Stimulated activated CD4-positive, alpha-beta T cell treated with anti-CD3 and anti-CD28 coated beads, Interleukin-4, amount 100 ng/mL, for 1 hour (primary cell): ENCODE data around the gene C11orf24.

Experiments
- DNase-seq: peaks from one replicate; pipeline ENCODE4 v3.0.0-alpha.2; 2020

Gene C11orf24

GRCh38 chr11:68242616-68243015, 29.2 kb downstream of the C11orf24 start:
- no peak for DNase-seq

DNA sequence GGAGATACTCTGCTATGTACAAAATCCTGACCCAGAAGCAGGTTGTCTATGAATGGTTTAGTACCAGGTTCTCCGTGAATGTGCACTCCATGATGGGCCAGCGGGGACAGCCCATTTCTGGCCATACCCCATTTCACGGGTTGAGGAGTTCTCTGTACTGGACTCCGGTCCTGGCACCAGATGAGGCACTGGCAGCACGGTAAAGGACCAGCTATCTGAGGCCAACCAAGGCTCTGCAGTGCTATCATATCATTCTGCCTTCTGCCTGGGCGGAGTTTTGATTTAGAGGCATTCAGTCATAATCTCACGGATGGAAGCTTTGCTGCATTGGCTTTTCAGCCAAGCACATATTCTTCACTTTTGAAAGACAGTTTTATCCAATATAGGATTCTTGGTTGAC, 40.2 kb downstream of the C11orf24 start:
- DNase-seq, result no peak

- DNase-seq, result no peak
Observed at GRCh38 chr11:68229601-68230000, 42.2 kb downstream of the C11orf24 start.

- DNase-seq, result no peak
Observed at GRCh38 chr11:68226421-68226820, 45.4 kb downstream of the C11orf24 start.

GRCh38 chr11:68224606-68225005, 47.2 kb downstream of the C11orf24 start:
- DNase-seq, result no peak

DNA sequence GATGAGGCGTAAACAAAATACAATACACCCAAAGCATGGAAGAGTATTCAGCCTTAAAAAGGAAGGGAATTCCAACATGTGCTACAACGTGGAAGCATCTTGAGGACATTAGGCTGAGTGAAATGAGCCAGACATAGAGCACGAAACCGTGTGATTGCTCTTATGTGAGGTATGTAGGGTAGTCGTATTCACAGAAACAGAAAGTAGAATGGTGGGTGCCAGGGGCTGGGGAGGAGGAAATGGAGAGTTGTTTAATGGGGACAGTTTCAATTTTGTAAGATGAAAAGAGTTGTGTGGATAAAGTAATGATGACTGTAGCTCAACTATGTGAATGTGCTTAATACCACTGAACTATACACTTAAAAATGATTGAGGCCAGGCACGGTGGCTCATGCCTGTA, 48.5 kb downstream of the C11orf24 start:
- no peak for DNase-seq

DNA sequence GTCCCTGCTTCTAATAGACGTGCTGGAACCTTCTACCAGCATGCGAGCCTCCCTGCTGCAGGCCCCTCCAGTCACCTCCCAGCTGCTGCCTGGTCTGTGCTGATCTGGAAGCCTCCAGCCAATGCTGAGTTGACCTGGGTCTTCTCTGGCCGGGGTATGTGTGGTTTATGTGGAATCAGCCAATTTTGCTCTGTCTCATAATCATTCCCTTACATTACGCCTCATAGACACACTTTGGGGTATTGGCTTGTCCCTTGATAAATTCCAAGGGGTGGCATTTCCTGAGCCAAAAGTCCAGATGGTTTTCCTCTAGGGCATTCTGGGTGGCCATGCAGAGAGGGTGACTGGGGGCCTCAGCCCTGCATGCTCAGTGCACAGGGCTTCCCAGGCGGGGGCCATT, 50.4 kb downstream of the C11orf24 start:
- no peak for DNase-seq

- DNase-seq, result no peak
Observed at GRCh38 chr11:68216171-68216938, 55.4 kb downstream of the C11orf24 start.

DNA sequence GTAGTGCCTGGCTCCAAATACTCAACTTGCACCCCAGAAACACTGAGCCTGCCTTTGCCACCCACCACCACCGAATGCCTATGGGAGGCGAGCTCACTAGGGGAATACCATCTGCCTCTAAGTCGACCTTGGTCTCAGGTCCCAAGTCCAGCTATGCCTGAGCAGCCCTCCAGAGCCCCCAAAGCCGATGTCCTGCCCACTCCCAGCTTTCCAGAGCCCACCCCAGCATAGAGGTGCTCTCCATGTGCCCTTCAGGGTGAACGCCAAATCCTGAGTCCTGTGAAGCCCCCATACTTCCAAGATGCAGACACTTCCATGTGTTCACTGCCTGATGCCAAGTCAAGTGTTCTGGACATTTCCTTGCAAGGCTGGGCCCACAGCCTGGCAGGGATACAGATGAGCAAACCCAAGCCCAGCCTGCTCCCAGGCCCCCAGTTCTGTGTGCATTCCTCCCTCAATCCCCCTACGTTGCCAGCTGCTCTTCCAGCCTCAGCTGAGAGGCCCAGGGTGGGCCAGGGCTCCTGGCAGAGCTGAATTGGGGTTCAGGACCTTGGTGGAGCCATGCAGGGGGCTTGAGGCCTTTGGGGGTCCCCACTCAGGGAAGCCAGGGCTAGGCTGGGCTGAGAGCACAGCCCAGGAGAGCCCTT, 56.1 kb downstream of the C11orf24 start:
- no peak for DNase-seq

- DNase-seq, result peak; percentile 52
Observed at GRCh38 chr11:68215087-68215445, 56.7 kb downstream of the C11orf24 start.

DNA sequence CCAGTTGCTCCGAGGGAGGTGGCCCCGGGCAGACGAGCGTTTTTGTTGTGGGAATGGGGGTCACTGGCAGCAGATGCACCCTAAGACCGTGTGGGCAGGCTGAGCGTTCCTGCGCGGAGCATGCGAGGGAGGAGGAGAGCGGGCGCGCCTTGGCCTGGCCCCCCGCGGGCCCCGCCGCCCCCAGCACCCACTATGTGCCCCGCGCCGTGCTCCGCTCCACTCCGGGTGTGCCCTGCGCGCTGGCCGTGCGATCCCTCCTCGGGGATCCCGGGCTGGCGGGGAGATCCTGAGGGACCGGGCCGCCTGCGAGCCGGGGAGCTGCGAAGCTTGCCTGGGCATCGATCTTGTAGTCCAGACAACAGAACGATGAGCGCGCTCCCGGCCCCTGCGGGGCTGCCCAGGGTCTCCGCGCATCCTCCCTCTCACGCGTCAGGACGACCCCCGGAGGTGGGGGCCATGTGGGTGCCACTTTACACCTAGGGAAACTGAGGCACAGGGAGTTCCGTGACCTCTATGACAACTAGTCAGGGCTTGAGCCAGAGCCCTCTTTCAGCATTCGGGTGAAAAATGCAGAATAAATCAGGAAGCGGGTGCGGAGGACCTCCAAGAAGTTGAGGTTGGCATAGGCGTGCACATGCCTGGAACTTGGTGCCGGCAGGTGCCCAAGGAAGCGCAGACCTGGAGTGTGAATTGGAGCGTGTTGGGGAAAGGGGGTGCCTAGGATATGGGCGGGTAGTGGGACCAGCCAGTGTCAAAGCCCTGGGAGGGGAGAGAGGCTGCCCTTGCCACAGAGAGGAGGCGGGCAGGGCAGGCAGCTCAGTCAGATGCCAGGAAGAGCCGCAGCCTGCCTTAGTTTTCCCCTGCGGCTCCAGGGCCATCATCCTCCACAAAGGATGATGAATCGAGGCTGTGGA, 57.3 kb downstream of the C11orf24 start:
- no peak for DNase-seq

GRCh38 chr11:68213555-68214172, 58.1 kb downstream of the C11orf24 start:
- peak; percentile 83 for DNase-seq

DNA sequence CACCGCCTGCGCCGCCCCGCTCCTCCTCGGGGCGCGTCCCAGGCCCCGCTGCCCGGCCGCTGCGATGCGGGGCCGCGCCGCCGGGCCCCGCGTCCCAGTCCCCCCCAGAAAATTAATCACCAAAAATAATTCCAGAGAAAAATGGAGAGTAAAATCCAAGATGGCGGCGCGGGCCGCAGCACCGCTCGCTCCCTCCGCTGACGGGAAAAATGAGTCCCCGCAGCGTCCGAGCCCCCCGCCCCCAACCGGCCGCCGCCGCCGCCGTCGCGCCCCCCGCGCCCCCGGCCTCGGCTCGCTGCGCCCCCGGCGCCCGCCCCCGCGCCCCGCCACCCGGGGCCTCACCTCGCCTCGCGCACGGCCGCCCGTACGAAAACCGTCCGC, 58.6 kb downstream of the C11orf24 start, which contains the start of gene KMT5B:
Gene KMT5B, minus strand, starts transcription at position 162 of the 381 bp plus-strand sequence. CDS start 23,220 bp downstream, outside the sequence.
- DNase-seq, result peak; percentile 69

DNA sequence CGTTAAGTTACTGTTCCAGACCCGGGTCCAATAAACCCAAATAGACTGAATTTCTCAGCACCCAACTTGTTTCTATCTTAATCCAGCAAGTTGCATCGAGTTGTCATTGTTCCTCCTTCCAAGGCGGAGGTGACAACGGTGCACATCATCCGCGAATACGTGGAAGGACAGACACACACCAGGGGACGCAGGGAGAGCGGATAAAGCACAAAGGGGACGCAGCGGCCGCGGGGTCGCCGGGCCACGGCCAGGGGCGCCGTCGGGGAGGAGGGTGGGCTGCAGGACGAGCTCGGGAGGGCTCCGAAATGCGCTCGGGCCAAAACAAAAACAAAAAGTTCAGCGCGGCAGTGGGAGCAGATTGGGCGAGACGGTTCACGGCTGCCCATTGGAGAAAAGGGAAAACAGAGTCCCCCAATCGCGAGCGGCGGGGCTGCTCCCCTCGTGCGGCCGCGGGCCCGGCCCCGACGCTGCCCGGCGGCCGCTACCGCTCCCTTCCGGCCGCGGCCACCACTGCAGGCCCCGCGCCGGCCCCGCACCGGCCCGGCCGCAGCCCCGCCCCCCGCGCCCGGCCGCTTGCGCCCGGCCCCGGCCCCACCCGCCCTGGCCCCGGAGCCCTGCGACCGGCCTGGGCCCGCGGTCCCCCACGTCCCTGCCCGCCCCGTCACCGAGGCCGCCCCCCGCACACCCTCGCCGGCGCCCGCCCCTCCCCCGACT, 59.2 kb downstream of the C11orf24 start:
- peak; percentile 53 for DNase-seq

DNA sequence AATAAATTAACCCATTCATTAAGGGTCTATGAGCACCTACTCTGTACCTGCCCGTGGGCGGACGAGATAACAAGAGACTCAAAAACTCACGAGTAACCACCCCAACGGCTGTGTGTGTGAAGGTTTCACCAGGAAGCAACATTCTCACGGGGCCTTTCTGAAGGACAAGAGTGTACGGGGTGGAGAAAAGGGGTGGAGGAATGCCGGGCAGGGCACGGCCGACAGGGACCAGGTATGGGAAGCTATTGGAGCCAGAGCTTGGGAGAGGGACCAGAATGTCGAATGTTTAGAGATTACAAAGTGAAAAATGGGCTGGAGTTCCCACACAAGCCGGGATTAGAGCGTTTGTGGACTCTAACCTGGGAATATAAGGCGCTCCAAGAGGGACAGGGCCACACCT, 60.2 kb downstream of the C11orf24 start:
- DNase-seq, result peak; percentile 18
